ENCODE measurements around the gene CCR3.

Gene CCR3

GRCh38 chr3:46239301-46239938 lies 2.8 kb upstream of the CCR3 start:
- no peaks in the 10 kb centered on the region for H3K9me3 ChIP-seq (ENCODE audit: control insufficient read depth, insufficient read depth, low read length)
- peaks cover 2% of the 10 kb centered on the region; the same call in 1 of the 2 replicates for H3K4me1 ChIP-seq (ENCODE audit: control insufficient read depth, insufficient read depth, low read length)
- DNase-seq (ENCODE audit: low read depth, low spot score): no peak
- no peaks in the 10 kb centered on the region for H3K27me3 ChIP-seq (ENCODE audit: control insufficient read depth, insufficient read depth, low read length)
- no peak overlapping the region for H3K4me3 ChIP-seq (ENCODE audit: low read length)
- H3K27ac ChIP-seq (ENCODE audit: low read length): no peak overlapping the region
- no CpG with 5 or more reads among the region's 3 CpGs for WGBS (ENCODE audit: insufficient coverage, insufficient read length)
- no peaks in the 10 kb centered on the region for H3K36me3 ChIP-seq (ENCODE audit: control insufficient read depth, insufficient read depth, low read length)

DNA sequence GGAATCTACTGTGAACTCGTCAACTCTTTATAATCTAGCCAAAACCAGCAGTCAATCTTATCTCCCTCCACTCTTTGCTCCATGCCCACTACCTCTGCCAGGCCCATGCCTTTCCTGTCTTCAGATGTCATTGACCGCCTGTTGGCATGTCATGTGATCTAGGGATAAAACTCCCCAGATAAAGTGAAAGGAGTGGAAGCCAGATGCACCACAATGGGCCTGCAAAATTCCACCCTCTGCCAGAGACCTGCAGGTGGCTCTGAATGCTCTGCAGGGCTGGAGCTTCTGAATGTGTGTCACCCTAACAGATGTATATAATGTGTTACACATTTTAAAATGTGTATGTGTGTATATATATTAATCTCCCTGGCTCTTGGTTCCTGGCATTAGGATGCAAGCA lies 2.3 kb upstream of the CCR3 start:
- Histone ChIP-seq H3K36me3 (ENCODE audit: control insufficient read depth, insufficient read depth, low read length) (no peaks in the 10 kb centered on the region), H3K9me3 (ENCODE audit: control insufficient read depth, insufficient read depth, low read length) (no peaks in the 10 kb centered on the region), H3K4me1 (ENCODE audit: control insufficient read depth, insufficient read depth, low read length) (peaks cover 2% of the 10 kb centered on the region; the same call in 1 of the 2 replicates), H3K4me3 (ENCODE audit: low read length) (no peak overlapping the region), H3K27ac (ENCODE audit: low read length) (no peak overlapping the region), H3K27me3 (ENCODE audit: control insufficient read depth, insufficient read depth, low read length) (no peaks in the 10 kb centered on the region)
- no peak for DNase-seq (ENCODE audit: low read depth, low spot score)
- WGBS (ENCODE audit: insufficient coverage, insufficient read length): no CpG with 5 or more reads among the region's 2 CpGs

DNA sequence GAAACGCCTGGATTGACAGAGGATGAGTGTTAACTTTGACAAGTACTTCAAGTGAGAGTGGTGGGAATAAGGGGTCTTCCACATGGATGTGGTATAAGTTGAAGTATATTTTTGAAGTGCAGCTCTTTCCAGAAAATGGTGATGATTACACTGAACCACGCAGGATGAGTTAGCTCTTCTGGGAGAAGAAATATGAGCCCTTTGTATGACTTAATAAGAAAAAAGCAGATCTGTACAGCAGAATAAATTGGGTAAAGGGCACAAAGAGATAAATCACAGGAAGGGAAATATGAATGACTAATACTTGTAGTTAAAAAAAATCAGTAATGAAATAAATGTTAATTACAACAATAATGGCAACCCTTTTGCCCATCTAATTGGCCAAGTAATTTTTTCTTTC lies 1.3 kb downstream of the CCR3 start:
- H3K27me3 ChIP-seq (ENCODE audit: control insufficient read depth, insufficient read depth, low read length): no peaks in the 10 kb centered on the region
- peaks cover 2% of the 10 kb centered on the region; the same call in 1 of the 2 replicates for H3K4me1 ChIP-seq (ENCODE audit: control insufficient read depth, insufficient read depth, low read length)
- no peak overlapping the region for H3K4me3 ChIP-seq (ENCODE audit: low read length)
- no CpG with 5 or more reads among the region's 2 CpGs for WGBS (ENCODE audit: insufficient coverage, insufficient read length)
- no peak for DNase-seq (ENCODE audit: low read depth, low spot score)
- H3K36me3 ChIP-seq (ENCODE audit: control insufficient read depth, insufficient read depth, low read length): no peaks in the 10 kb centered on the region
- no peak overlapping the region for H3K27ac ChIP-seq (ENCODE audit: low read length)
- no peaks in the 10 kb centered on the region for H3K9me3 ChIP-seq (ENCODE audit: control insufficient read depth, insufficient read depth, low read length)

- no peaks in the 10 kb centered on the region for H3K36me3 ChIP-seq (ENCODE audit: control insufficient read depth, insufficient read depth, low read length)
- H3K27me3 ChIP-seq (ENCODE audit: control insufficient read depth, insufficient read depth, low read length): no peaks in the 10 kb centered on the region
- DNase-seq (ENCODE audit: low read depth, low spot score): no peak
- H3K4me3 ChIP-seq (ENCODE audit: low read length): no peak overlapping the region
- no peaks in the 10 kb centered on the region for H3K4me1 ChIP-seq (ENCODE audit: control insufficient read depth, insufficient read depth, low read length)
- no peaks in the 10 kb centered on the region for H3K9me3 ChIP-seq (ENCODE audit: control insufficient read depth, insufficient read depth, low read length)
- WGBS (ENCODE audit: insufficient coverage, insufficient read length): no CpG with 5 or more reads among the region's 3 CpGs
- H3K27ac ChIP-seq (ENCODE audit: low read length): no peak overlapping the region
These were observed 2.9 kb downstream of the CCR3 start for GRCh38 chr3:46245146-46245545.

GRCh38 chr3:46252980-46253379 lies 10.7 kb downstream of the CCR3 start:
- Histone ChIP-seq H3K27ac (ENCODE audit: low read length) (no peak overlapping the region), H3K4me3 (ENCODE audit: low read length) (no peak overlapping the region), H3K9me3 (ENCODE audit: control insufficient read depth, insufficient read depth, low read length) (no peaks in the 10 kb centered on the region), H3K36me3 (ENCODE audit: control insufficient read depth, insufficient read depth, low read length) (no peaks in the 10 kb centered on the region), H3K27me3 (ENCODE audit: control insufficient read depth, insufficient read depth, low read length) (no peaks in the 10 kb centered on the region), H3K4me1 (ENCODE audit: control insufficient read depth, insufficient read depth, low read length) (no peaks in the 10 kb centered on the region)
- DNase-seq (ENCODE audit: low read depth, low spot score): no peak
- WGBS (ENCODE audit: insufficient coverage, insufficient read length): no CpG with 5 or more reads among the region's 1 CpG

DNA sequence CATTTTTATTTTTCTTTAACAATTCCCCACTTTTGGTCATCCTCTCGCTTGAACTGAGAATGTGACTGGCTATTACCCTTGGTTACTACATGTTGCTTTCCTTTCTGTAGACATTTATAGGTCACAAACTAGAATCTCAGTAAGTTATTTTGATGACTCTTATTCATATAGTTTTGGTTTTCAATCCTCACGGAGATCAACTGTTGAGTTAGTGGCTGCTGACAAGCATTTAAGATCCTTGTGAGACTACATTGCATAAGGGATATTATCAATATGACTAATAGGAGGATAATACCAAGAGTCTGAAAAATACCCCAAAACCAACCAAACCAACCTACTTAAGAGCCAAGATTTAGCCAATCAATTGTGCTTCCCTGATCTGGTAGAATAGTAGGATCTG lies 16.3 kb downstream of the CCR3 start:
- no peaks in the 10 kb centered on the region for H3K36me3 ChIP-seq (ENCODE audit: control insufficient read depth, insufficient read depth, low read length)
- H3K9me3 ChIP-seq (ENCODE audit: control insufficient read depth, insufficient read depth, low read length): no peaks in the 10 kb centered on the region
- H3K4me3 ChIP-seq (ENCODE audit: low read length): no peak overlapping the region
- no peaks in the 10 kb centered on the region for H3K27me3 ChIP-seq (ENCODE audit: control insufficient read depth, insufficient read depth, low read length)
- H3K4me1 ChIP-seq (ENCODE audit: control insufficient read depth, insufficient read depth, low read length): no peaks in the 10 kb centered on the region
- H3K27ac ChIP-seq (ENCODE audit: low read length): no peak overlapping the region
- WGBS (ENCODE audit: insufficient coverage, insufficient read length): no CpG with 5 or more reads among the region's 2 CpGs
- DNase-seq (ENCODE audit: low read depth, low spot score): no peak

DNA sequence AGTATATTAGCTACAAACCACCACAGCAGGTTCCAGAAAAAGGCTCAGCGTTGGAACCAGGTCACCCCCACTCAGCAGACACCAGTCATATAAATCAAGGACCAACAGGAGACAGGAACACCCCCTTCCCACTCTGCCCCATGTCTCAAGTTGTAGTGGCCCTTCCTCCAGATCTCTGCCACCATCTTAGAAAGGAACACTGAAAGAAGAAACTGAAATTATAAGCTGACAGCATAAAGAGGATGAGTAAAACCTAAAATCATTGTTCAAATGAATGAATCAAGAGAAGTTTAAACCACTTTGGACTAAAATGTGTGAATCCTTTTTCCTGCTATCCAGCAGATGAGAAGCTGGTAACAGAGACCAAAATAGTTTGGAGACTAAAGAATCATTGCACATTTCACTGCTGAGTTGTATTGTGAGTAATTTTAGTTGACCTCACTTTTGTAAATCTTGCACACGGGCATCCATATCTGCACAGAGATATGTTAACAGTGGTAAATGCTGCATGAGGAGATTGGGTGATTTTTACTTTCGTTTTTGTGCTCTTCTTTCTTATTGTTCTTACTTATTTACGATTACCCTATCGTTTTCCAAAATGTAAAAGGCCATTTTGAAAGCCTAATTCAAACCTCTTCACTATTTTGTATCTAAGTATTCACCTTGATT lies 19.8 kb downstream of the CCR3 start:
- DNase-seq (ENCODE audit: low read depth, low spot score): no peak

GRCh38 chr3:46264002-46264401 lies 21.7 kb downstream of the CCR3 start:
- Histone ChIP-seq H3K4me1 (ENCODE audit: control insufficient read depth, insufficient read depth, low read length) (no peaks in the 10 kb centered on the region), H3K27ac (ENCODE audit: low read length) (no peak overlapping the region), H3K36me3 (ENCODE audit: control insufficient read depth, insufficient read depth, low read length) (no peaks in the 10 kb centered on the region; the same call in 1 of the 2 replicates), H3K4me3 (ENCODE audit: low read length) (no peak overlapping the region), H3K9me3 (ENCODE audit: control insufficient read depth, insufficient read depth, low read length) (no peaks in the 10 kb centered on the region), H3K27me3 (ENCODE audit: control insufficient read depth, insufficient read depth, low read length) (no peaks in the 10 kb centered on the region)
- no CpG with 5 or more reads among the region's 1 CpG for WGBS (ENCODE audit: insufficient coverage, insufficient read length)
- no peak for DNase-seq (ENCODE audit: low read depth, low spot score)

More for the DNA sequence above, 19.8 kb downstream of the CCR3 start:
- Histone ChIP-seq H3K27ac (ENCODE audit: low read length) (no peak overlapping the region), H3K9me3 (ENCODE audit: control insufficient read depth, insufficient read depth, low read length) (no peaks in the 10 kb centered on the region), H3K27me3 (ENCODE audit: control insufficient read depth, insufficient read depth, low read length) (no peaks in the 10 kb centered on the region), H3K36me3 (ENCODE audit: control insufficient read depth, insufficient read depth, low read length) (no peaks in the 10 kb centered on the region), H3K4me3 (ENCODE audit: low read length) (no peak overlapping the region), H3K4me1 (ENCODE audit: control insufficient read depth, insufficient read depth, low read length) (no peaks in the 10 kb centered on the region)
- WGBS (ENCODE audit: insufficient coverage, insufficient read length): no CpG with 5 or more reads among the region's 5 CpGs

DNA sequence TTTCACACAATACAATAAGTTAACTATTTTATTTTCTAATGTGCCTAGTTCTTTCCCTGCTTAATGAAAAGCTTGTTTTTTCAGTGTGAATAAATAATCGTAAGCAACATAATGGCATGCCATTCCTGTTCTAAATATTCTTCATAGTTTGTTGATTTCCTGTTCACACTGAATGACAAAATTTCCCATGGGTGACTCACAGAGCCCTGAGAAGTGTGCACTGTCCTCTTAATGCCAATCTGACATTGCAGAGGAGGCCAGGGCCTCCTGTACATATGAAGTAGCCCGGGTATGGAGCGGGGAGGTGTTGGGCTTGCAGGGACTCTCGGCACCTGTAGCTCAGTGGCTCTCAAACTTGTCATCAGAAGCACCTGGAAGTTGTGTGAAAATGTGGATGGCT lies 24.3 kb downstream of the CCR3 start:
- no peak overlapping the region for H3K27ac ChIP-seq (ENCODE audit: low read length)
- H3K9me3 ChIP-seq (ENCODE audit: control insufficient read depth, insufficient read depth, low read length): no peaks in the 10 kb centered on the region
- no peaks in the 10 kb centered on the region for H3K27me3 ChIP-seq (ENCODE audit: control insufficient read depth, insufficient read depth, low read length)
- no peaks in the 10 kb centered on the region; the same call in 1 of the 2 replicates for H3K36me3 ChIP-seq (ENCODE audit: control insufficient read depth, insufficient read depth, low read length)
- no peaks in the 10 kb centered on the region for H3K4me1 ChIP-seq (ENCODE audit: control insufficient read depth, insufficient read depth, low read length)
- WGBS (ENCODE audit: insufficient coverage, insufficient read length): no CpG with 5 or more reads among the region's 4 CpGs
- no peak for DNase-seq (ENCODE audit: low read depth, low spot score)
- no peak overlapping the region for H3K4me3 ChIP-seq (ENCODE audit: low read length)

DNA sequence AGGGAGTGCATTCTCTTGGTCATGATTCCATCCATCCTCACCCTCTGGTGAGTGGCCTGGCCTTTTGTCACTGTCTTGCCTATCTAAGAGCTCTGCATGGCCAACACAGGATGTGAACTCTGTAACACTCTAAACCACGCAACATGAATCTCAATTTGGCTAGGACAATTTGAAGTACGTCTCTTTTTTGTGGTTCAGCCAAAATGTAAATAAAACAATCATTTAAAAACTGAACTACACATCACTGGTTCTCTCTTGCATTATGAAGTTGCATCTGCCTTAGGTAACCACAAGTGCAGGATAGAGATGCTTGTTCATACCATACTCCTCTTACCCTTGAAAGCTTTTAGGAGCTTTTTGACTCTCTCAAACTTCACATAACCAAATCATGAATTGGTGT lies 27.3 kb downstream of the CCR3 start:
- Histone ChIP-seq H3K27ac (ENCODE audit: low read length) (no peak overlapping the region), H3K4me3 (ENCODE audit: low read length) (no peak overlapping the region), H3K36me3 (ENCODE audit: control insufficient read depth, insufficient read depth, low read length) (no peaks in the 10 kb centered on the region; the same call in 1 of the 2 replicates), H3K27me3 (ENCODE audit: control insufficient read depth, insufficient read depth, low read length) (no peaks in the 10 kb centered on the region), H3K4me1 (ENCODE audit: control insufficient read depth, insufficient read depth, low read length) (no peaks in the 10 kb centered on the region), H3K9me3 (ENCODE audit: control insufficient read depth, insufficient read depth, low read length) (no peaks in the 10 kb centered on the region)
- no CpG with 5 or more reads among the region's 2 CpGs for WGBS (ENCODE audit: insufficient coverage, insufficient read length)
- no peak for DNase-seq (ENCODE audit: low read depth, low spot score)

DNA sequence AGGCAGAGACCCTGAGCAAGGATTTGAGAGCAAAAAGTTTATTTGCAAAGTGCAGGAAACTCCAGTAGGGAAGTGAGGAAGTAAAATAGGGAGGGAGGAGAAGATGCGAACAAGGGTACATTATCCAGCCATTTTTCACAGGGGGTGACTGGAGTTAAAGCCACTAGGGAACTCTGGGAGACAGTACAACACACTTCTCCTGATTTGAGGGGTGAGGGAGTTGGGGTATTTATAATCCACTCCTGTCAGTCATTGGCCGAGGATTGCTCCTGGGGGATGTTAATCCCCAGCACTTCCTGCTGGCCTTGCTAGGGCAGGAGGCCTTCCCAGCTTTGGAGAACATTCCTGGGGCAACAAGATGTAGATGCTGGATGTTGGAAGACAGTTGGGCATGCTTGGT lies 28.2 kb downstream of the CCR3 start:
- H3K4me3 ChIP-seq (ENCODE audit: low read length): no peak overlapping the region
- H3K4me1 ChIP-seq (ENCODE audit: control insufficient read depth, insufficient read depth, low read length): no peaks in the 10 kb centered on the region
- no peaks in the 10 kb centered on the region for H3K9me3 ChIP-seq (ENCODE audit: control insufficient read depth, insufficient read depth, low read length)
- DNase-seq (ENCODE audit: low read depth, low spot score): no peak
- H3K27me3 ChIP-seq (ENCODE audit: control insufficient read depth, insufficient read depth, low read length): no peaks in the 10 kb centered on the region
- no CpG with 5 or more reads among the region's 2 CpGs for WGBS (ENCODE audit: insufficient coverage, insufficient read length)
- H3K36me3 ChIP-seq (ENCODE audit: control insufficient read depth, insufficient read depth, low read length): no peaks in the 10 kb centered on the region; the same call in 1 of the 2 replicates
- H3K27ac ChIP-seq (ENCODE audit: low read length): no peak overlapping the region

Measured in iPS DF 6.9 (cell line).